Measurements from ENCODE around the gene PROSER2. TPM values are rescaled to one million over a fixed set of nuclear protein-coding genes. Genes with fewer than 3 reads are reported as not detected.

The PROSER2 gene
- total and polyA plus RNA-seq, 2 of the 13 experiments (the other 11 are each of a cell fraction or from before 2014, with no cell fraction given): 6.9 to 7.7 TPM

DNA sequence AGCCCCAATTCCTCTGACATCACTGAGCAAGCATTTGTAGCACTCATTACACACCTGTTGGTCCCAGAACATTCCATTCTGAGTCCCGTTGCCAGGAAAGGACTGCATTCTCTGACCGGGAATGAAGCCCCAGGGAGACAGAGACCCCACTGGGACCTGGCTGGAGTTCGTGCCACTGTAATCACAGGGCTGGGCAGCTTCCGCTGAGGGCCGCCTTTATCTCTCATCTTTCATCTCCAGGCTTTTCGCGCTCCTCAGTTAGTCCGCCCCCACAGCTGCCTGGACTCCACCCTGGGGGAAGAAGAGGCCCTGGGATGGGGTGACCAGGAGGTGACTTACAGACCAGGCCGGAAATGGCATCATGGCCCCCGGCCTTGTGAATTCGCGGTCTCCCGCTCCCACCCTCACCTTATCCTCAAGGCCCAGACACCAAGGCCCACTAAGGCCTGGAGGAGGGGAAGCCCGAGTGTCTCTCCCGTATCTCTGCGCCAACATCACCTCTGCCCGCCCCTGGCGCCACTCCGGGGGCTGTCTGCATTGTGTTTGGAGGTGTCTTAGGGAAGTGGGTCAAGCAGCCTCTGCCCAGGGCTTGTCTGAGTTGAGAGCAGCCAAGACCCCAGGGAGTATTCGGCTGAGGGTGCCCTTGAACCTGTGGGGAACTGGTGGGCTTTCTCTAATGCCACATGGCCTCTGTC lies 75.4 kb downstream of the PROSER2 start (continued):
- TF ChIP-seq, protein P1, sequence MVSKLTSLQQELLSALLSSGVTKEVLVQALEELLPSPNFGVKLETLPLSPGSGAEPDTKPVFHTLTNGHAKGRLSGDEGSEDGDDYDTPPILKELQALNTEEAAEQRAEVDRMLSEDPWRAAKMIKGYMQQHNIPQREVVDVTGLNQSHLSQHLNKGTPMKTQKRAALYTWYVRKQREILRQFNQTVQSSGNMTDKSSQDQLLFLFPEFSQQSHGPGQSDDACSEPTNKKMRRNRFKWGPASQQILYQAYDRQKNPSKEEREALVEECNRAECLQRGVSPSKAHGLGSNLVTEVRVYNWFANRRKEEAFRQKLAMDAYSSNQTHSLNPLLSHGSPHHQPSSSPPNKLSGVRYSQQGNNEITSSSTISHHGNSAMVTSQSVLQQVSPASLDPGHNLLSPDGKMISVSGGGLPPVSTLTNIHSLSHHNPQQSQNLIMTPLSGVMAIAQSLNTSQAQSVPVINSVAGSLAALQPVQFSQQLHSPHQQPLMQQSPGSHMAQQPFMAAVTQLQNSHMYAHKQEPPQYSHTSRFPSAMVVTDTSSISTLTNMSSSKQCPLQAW (CRISPR knock-in tag; IDR thresholded peaks at IDR 0.05): no peak
- TF ChIP-seq ZNF251 (CRISPR knock-in tag; IDR thresholded peaks at IDR 0.05) (no peak), ATF1 (CRISPR knock-in tag; IDR thresholded peaks at IDR 0.05) (no peak), ZNF878 (CRISPR knock-in tag; IDR thresholded peaks at IDR 0.05) (0 out of 2 replicates have a peak, but pooled peaks have one; percentile 37), ZNF792 (CRISPR knock-in tag; IDR thresholded peaks at IDR 0.05) (no peak; the same call in 1 of the 2 replicates), PITX1 (CRISPR knock-in tag; IDR thresholded peaks at IDR 0.05) (no peak), CAMTA2 (CRISPR knock-in tag; IDR thresholded peaks at IDR 0.05; ENCODE audit: borderline replicate concordance) (no peak), FOXA1 (IDR thresholded peaks at IDR 0.05) (no peak), FOXA1 (CRISPR knock-in tag; IDR thresholded peaks at IDR 0.05) (peak; percentile 16; the same call in 1 of the 2 replicates), SAFB2 (CRISPR knock-in tag; IDR thresholded peaks at IDR 0.05; ENCODE audit: borderline replicate concordance, low read depth) (no peak), LCORL (IDR thresholded peaks at IDR 0.05) (no peak), LCORL (CRISPR knock-in tag; IDR thresholded peaks at IDR 0.05) (peak; percentile 88), ZNF598 (CRISPR knock-in tag; IDR thresholded peaks at IDR 0.05; ENCODE audit: borderline replicate concordance) (0 out of 2 replicates have a peak, but pooled peaks have one; percentile 25), ZNF83 (CRISPR knock-in tag; IDR thresholded peaks at IDR 0.05; ENCODE audit: borderline replicate concordance) (no peak), ZFP36L2 (CRISPR knock-in tag; IDR thresholded peaks at IDR 0.05) (no peak), SYNCRIP (IDR thresholded peaks at IDR 0.05; ENCODE audit: insufficient read depth, low read depth, low read length) (no peak)
- TF ChIP-seq, protein P2, sequence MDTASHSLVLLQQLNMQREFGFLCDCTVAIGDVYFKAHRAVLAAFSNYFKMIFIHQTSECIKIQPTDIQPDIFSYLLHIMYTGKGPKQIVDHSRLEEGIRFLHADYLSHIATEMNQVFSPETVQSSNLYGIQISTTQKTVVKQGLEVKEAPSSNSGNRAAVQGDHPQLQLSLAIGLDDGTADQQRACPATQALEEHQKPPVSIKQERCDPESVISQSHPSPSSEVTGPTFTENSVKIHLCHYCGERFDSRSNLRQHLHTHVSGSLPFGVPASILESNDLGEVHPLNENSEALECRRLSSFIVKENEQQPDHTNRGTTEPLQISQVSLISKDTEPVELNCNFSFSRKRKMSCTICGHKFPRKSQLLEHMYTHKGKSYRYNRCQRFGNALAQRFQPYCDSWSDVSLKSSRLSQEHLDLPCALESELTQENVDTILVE (CRISPR knock-in tag; IDR thresholded peaks at IDR 0.05): no peak
- TF ChIP-seq, protein P3, sequence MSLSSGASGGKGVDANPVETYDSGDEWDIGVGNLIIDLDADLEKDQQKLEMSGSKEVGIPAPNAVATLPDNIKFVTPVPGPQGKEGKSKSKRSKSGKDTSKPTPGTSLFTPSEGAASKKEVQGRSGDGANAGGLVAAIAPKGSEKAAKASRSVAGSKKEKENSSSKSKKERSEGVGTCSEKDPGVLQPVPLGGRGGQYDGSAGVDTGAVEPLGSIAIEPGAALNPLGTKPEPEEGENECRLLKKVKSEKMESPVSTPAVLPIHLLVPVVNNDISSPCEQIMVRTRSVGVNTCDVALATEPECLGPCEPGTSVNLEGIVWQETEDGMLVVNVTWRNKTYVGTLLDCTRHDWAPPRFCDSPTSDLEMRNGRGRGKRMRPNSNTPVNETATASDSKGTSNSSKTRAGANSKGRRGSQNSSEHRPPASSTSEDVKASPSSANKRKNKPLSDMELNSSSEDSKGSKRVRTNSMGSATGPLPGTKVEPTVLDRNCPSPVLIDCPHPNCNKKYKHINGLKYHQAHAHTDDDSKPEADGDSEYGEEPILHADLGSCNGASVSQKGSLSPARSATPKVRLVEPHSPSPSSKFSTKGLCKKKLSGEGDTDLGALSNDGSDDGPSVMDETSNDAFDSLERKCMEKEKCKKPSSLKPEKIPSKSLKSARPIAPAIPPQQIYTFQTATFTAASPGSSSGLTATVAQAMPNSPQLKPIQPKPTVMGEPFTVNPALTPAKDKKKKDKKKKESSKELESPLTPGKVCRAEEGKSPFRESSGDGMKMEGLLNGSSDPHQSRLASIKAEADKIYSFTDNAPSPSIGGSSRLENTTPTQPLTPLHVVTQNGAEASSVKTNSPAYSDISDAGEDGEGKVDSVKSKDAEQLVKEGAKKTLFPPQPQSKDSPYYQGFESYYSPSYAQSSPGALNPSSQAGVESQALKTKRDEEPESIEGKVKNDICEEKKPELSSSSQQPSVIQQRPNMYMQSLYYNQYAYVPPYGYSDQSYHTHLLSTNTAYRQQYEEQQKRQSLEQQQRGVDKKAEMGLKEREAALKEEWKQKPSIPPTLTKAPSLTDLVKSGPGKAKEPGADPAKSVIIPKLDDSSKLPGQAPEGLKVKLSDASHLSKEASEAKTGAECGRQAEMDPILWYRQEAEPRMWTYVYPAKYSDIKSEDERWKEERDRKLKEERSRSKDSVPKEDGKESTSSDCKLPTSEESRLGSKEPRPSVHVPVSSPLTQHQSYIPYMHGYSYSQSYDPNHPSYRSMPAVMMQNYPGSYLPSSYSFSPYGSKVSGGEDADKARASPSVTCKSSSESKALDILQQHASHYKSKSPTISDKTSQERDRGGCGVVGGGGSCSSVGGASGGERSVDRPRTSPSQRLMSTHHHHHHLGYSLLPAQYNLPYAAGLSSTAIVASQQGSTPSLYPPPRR (CRISPR knock-in tag; IDR thresholded peaks at IDR 0.05; ENCODE audit: borderline replicate concordance): 0 out of 2 replicates have a peak, but pooled peaks have one; percentile 23
- TF ChIP-seq, protein P4, sequence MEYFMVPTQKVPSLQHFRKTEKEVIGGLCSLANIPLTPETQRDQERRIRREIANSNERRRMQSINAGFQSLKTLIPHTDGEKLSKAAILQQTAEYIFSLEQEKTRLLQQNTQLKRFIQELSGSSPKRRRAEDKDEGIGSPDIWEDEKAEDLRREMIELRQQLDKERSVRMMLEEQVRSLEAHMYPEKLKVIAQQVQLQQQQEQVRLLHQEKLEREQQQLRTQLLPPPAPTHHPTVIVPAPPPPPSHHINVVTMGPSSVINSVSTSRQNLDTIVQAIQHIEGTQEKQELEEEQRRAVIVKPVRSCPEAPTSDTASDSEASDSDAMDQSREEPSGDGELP (IDR thresholded peaks at IDR 0.05; ENCODE audit: borderline replicate concordance, low read depth): peak; percentile 51; the same call in 1 of the 2 replicates
- TF ChIP-seq, protein P5, sequence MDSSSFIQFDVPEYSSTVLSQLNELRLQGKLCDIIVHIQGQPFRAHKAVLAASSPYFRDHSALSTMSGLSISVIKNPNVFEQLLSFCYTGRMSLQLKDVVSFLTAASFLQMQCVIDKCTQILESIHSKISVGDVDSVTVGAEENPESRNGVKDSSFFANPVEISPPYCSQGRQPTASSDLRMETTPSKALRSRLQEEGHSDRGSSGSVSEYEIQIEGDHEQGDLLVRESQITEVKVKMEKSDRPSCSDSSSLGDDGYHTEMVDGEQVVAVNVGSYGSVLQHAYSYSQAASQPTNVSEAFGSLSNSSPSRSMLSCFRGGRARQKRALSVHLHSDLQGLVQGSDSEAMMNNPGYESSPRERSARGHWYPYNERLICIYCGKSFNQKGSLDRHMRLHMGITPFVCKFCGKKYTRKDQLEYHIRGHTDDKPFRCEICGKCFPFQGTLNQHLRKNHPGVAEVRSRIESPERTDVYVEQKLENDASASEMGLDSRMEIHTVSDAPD (CRISPR knock-in tag; IDR thresholded peaks at IDR 0.05): no peak

Measured in HepG2 (cell line).